Upper lobe of left lung (tissue), 6 donors: ENCODE data around the gene TXNL4B. TPM values are rescaled to one million over a fixed set of nuclear protein-coding genes. Genes with fewer than 3 reads are reported as not detected.
A peak's percentile ranks its signal among the peaks of the same experiment; 100 is the strongest.

Experiments
- ATAC-seq, 2 donors: fragments of 200-7000 bp; cut with Tn5 transposase; one replicate each; pipeline ENCODE4 v1.9.1; 2022; ENCODE audit warnings: mild to moderate bottlenecking in 2 of 2, moderate library complexity in 2 of 2; ENCODE audit not compliant: low FRiP score in 2 of 2
- DNase-seq, 2 donors: peaks; one replicate each; pipeline ENCODE4 v3.0.0-alpha.2; 2019 to 2020
- H3K27ac ChIP-seq, 4 donors: fragments of 200-600 bp; sonication (generic); one replicate each; pipeline ENCODE4 v1.5.1; 2016 to 2019
- H3K27me3 ChIP-seq, 4 donors: fragments of 200-600 bp; sonication (generic); one replicate each; pipeline ENCODE4 v1.5.1; 2017 to 2019
- H3K36me3 ChIP-seq, 4 donors: fragments of 200-600 bp; sonication (generic); one replicate each; pipeline ENCODE4 v1.5.1; 2016 to 2019
- H3K4me1 ChIP-seq, 4 donors: fragments of 200-600 bp; sonication (generic); one replicate each; pipeline ENCODE4 v1.5.1; 2018 to 2019
- H3K4me3 ChIP-seq, 4 donors: fragments of 200-600 bp; sonication (generic); one replicate each; pipeline ENCODE4 v1.5.1; 2017 to 2019; ENCODE audit warnings: mild to moderate bottlenecking in 2 of 4, moderate library complexity in 1 of 4
- H3K9me3 ChIP-seq, 4 donors: fragments of 200-600 bp; sonication (generic); one replicate each; pipeline ENCODE4 v1.5.1; 2018 to 2019
- EP300 ChIP-seq, 4 donors: sonication (generic); formaldehyde crosslinking; IDR thresholded peaks; one replicate each; pipeline ENCODE4 v1.5.1; 2017; ENCODE audit warnings: antibody characterized with exemption in 4 of 4, control low read depth in 2 of 4
- POLR2A ChIP-seq, 4 donors: fragments of 450-650 bp; IDR thresholded peaks; one replicate each; pipeline ENCODE4 v1.5.1; 2016 to 2017; ENCODE audit warnings: antibody characterized with exemption in 4 of 4, mild to moderate bottlenecking in 2 of 4
- POLR2AphosphoS5 ChIP-seq, 2 donors: sonication (generic); formaldehyde crosslinking; IDR thresholded peaks; one replicate each; pipeline ENCODE4 v1.5.1; 2017; ENCODE audit warnings: antibody characterized with exemption in 2 of 2
- WGBS, 2 donors: methylation state at CpG; one replicate each; pipeline ENCODE4 v1.1.5; 2017 to 2018; 5-methylcytosine and 5-hydroxymethylcytosine counted together
- total RNA-seq, 6 donors: library from RNA; depleted of rRNA in 4 of 6; stranded (reverse); fragments of >200 nt in 4 of 6; gene quantifications; one replicate each; pipeline versions ENCODE4 v1.1.0 to v1.2.1, GENCODE V29; 2016 to 2021
- TF ChIP-seq, protein P1 (sequence below), 6 experiments: fragments of 450-650 bp in 4 of 6; fragments of 200-600 bp in 2 of 6; sonication (generic) in 2 of 6; IDR thresholded peaks; one replicate each; pipeline ENCODE4 v1.5.1; 2016 to 2019; ENCODE audit warnings: antibody characterized with exemption in 6 of 6
- donor health status: DM: no; HTN: no; CAD: no; lungs with moderate emphysema.
- donor health status: DM: no; HTN: yes; CAD: no; lungs with severe emphysema.

TXNL4B gene
- total RNA-seq, 6 donors from 2014 or later, result 5.7 to 13.4 (median 9.6) TPM

DNA sequence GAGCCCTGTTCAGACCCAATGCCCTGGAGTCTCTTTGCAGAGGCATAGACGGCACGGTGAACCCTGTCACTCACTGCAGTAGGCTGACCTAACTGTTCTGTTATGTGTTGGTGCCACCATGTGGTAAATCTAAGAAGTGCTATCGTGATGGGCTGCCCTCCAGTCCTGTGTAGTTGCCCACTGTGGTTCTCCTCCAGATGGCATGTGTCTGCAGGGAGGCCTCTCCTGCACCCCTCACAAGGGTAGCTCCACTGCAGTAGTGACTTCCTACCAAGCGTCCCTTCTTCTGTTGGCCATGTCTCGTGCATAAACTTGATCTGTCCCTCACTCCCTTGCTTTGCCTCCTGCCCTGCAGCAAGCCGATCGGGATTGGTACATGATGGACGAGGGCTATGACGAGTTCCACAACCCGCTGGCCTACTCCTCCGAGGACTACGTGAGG lies 6.0 kb upstream of the TXNL4B start:
- no peaks in the 10 kb centered on the region for H3K27me3 ChIP-seq
- no peak overlapping the region for H3K4me3 ChIP-seq
- ATAC-seq (peak; percentile 70 to 79), DNase-seq (peak in 1 of 2 donors; percentile 40)
- WGBS, 2 donors, result 74 to 86% methylated on average over 9 to 12 of the region's 12 CpGs
- no peaks in the 10 kb centered on the region for H3K9me3 ChIP-seq
- H3K27ac ChIP-seq, result no peak overlapping the region
- peaks cover 9 to 17% (median 10%) of the 10 kb centered on the region in 4 donors for H3K4me1 ChIP-seq
- TF ChIP-seq, protein P1, sequence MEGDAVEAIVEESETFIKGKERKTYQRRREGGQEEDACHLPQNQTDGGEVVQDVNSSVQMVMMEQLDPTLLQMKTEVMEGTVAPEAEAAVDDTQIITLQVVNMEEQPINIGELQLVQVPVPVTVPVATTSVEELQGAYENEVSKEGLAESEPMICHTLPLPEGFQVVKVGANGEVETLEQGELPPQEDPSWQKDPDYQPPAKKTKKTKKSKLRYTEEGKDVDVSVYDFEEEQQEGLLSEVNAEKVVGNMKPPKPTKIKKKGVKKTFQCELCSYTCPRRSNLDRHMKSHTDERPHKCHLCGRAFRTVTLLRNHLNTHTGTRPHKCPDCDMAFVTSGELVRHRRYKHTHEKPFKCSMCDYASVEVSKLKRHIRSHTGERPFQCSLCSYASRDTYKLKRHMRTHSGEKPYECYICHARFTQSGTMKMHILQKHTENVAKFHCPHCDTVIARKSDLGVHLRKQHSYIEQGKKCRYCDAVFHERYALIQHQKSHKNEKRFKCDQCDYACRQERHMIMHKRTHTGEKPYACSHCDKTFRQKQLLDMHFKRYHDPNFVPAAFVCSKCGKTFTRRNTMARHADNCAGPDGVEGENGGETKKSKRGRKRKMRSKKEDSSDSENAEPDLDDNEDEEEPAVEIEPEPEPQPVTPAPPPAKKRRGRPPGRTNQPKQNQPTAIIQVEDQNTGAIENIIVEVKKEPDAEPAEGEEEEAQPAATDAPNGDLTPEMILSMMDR (IDR thresholded peaks at IDR 0.05), result peak; percentile 34 to 63 (median 43)
- no peak for TF ChIP-seq POLR2AphosphoS5 (IDR thresholded peaks at IDR 0.05)
- H3K36me3 ChIP-seq, result peaks cover 71 to 85% (median 81%) of the 10 kb centered on the region in 4 donors

DNA sequence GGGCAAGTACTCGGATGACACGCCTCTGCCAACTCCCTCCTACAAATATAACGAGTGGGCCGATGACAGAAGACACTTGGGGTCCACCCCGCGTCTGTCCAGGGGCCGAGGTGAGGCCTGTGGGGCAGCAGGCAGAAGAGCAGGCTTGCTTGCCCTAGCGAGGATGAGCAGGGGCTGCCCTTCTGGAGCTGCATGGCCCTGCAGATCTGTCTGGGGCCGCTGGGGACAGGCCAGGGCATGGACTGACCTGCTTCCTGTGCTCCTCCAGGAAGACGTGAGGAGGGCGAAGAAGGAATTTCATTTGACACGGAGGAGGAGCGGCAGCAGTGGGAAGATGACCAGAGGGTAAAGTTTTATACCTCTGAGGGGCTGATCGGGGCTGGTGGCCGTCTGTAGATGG lies 5.5 kb upstream of the TXNL4B start:
- TF ChIP-seq, protein P1 (IDR thresholded peaks at IDR 0.05), result no peak
- TF ChIP-seq EP300 (IDR thresholded peaks at IDR 0.05), result no peak
- no peak for TF ChIP-seq POLR2AphosphoS5 (IDR thresholded peaks at IDR 0.05)
- TF ChIP-seq POLR2A (IDR thresholded peaks at IDR 0.05), result no peak
- H3K36me3 ChIP-seq, result peaks cover 66 to 80% (median 76%) of the 10 kb centered on the region in 4 donors

DNA sequence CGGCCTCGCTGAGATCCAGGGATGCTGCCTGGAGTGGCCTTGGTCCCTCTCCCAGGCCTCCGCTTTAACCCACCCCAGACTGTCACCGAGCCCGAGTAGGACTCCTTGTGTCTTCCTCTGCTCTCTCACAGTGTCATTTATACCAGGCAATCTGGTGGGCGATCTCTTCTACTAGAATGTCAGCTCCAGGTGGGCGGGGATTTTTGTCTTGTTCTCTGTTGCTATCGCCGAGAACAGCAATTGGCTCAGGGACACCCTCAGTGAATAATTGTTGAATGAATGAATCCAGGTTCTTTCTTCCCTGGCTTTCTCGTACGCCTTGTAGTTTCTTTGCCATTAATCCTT lies 818 bp upstream of the TXNL4B start:
- Histone ChIP-seq H3K27me3 (no peaks in the 10 kb centered on the region), H3K27ac (peak overlapping the region; percentile 91 to 96 (median 94)), H3K4me3 (peak overlapping the region; percentile 70 to 94 (median 82)), H3K9me3 (no peaks in the 10 kb centered on the region), H3K4me1 (peaks cover 23 to 39% (median 30%) of the 10 kb centered on the region in 4 donors), H3K36me3 (peaks cover 26 to 43% (median 38%) of the 10 kb centered on the region in 4 donors)
- DNase-seq, result no peak
- peak in 1 of 2 donors; percentile 2 for ATAC-seq
- 0 to 2% methylated on average over 10 to 11 of the region's 11 CpGs for WGBS, 2 donors
- TF ChIP-seq POLR2A (IDR thresholded peaks at IDR 0.05), result no peak

More for the DNA sequence above, 5.5 kb upstream of the TXNL4B start:
- WGBS, 2 donors, result 85 to 93% methylated on average over 9 to 15 of the region's 15 CpGs
- Histone ChIP-seq H3K4me1 (peaks cover 11 to 19% (median 13%) of the 10 kb centered on the region in 4 donors), H3K27ac (no peak overlapping the region), H3K9me3 (no peaks in the 10 kb centered on the region), H3K4me3 (no peak overlapping the region), H3K27me3 (no peaks in the 10 kb centered on the region)
- ATAC-seq (no peak), DNase-seq (peak in 1 of 2 donors; percentile 52)

DNA sequence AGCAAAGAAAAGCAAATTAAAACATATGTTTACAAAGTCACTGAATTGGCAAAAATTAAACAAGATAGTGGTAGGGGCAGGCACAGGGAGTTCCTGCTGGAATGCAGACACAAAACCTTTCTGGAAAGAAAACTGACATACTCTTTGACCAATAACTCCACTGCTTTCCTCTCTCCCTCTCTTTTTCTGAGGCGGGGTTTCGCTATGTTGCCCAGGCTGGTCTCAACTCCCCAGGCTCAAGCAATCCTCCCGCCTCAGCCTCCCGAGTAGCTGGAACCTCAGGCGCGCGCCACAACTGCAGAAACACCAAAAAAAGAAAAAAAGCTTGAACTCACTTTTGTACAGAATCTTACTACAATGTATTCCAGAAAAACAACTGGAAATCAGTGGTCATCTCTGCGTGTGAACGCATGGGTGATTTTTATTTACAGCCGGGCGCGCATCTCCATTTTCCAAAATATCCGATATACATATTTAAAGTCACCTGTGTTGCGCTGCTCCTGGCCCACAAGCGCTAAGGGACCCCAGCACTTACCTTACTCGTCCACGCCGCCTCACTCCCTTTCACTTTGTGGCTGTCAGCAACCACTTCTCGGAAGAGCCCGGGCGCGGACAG lies 480 bp downstream of the TXNL4B start:
- Histone ChIP-seq H3K9me3 (no peaks in the 10 kb centered on the region), H3K4me3 (peak overlapping the region; percentile 70 to 85 (median 82)), H3K4me1 (peaks cover 23 to 39% (median 30%) of the 10 kb centered on the region in 4 donors), H3K27ac (peak overlapping the region; percentile 91 to 96 (median 94)), H3K27me3 (no peaks in the 10 kb centered on the region), H3K36me3 (peaks cover 25 to 43% (median 40%) of the 10 kb centered on the region in 4 donors)
- 0% methylated on average over 22 of the region's 22 CpGs for WGBS, 2 donors
- no peak for TF ChIP-seq EP300 (IDR thresholded peaks at IDR 0.05)
- TF ChIP-seq, protein P1 (IDR thresholded peaks at IDR 0.05), result no peak
- TF ChIP-seq POLR2AphosphoS5 (IDR thresholded peaks at IDR 0.05), result no peak
- no peak for TF ChIP-seq POLR2A (IDR thresholded peaks at IDR 0.05)
- DNase-seq (no peak), ATAC-seq (peak; percentile 47 to 49)

DNA sequence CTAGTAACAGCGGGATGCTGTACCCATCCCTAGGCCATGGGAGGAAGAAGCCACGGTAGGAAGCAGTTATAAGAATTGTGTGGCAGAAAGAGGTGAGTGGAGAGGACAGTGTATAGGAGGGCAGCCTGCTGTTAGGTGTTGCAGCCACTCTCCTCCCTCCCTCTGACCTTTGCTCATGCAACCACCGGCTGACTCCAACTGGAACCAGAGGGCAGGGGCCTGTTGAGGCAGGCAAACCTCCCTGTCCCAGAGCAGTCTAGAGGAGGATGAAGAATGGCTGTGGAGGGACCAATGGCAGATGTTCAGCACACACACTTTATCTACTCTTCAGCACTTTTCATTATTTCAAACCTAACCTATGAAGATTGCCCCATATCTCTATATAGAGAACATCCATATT lies 2.2 kb downstream of the TXNL4B start:
- TF ChIP-seq, protein P1 (IDR thresholded peaks at IDR 0.05), result no peak
- no peak for TF ChIP-seq POLR2AphosphoS5 (IDR thresholded peaks at IDR 0.05)
- TF ChIP-seq POLR2A (IDR thresholded peaks at IDR 0.05), result no peak
- TF ChIP-seq EP300 (IDR thresholded peaks at IDR 0.05), result no peak
- Histone ChIP-seq H3K4me3 (no peak overlapping the region), H3K9me3 (no peaks in the 10 kb centered on the region), H3K27ac (no peak overlapping the region), H3K36me3 (peaks cover 18 to 43% (median 36%) of the 10 kb centered on the region in 4 donors), H3K4me1 (peaks cover 23 to 39% (median 30%) of the 10 kb centered on the region in 4 donors), H3K27me3 (no peaks in the 10 kb centered on the region)
- 75 to 84% methylated on average over 3 of the region's 3 CpGs for WGBS, 2 donors
- DNase-seq (no peak), ATAC-seq (no peak)
